Tibial nerve (tissue), 4 donors: ENCODE results near the gene MTCH1. TPM values are rescaled to one million over a fixed set of nuclear protein-coding genes. Genes with fewer than 3 reads are reported as not detected.
A peak's percentile ranks its signal among the peaks of the same experiment; 100 is the strongest.

Source experiments
- DNase-seq, 2 donors: peaks; one replicate each; pipeline ENCODE4 v3.0.0-alpha.2; 2019; ENCODE audit warnings: low spot score in 2 of 2
- H3K27ac ChIP-seq, 4 donors: fragments of 200-600 bp; sonication (generic) in 3 of 4; one replicate each; pipeline ENCODE4 v1.5.1; 2017 to 2019; ENCODE audit warnings: mild to moderate bottlenecking in 1 of 4
- H3K27me3 ChIP-seq, 2 donors: fragments of 200-600 bp; sonication (generic) in 1 of 2; one replicate each; pipeline versions ENCODE4 v1.5.1 to v1.6.0; 2017 to 2019
- H3K36me3 ChIP-seq, 3 donors: fragments of 200-600 bp; sonication (generic); one replicate each; pipeline ENCODE4 v1.5.1; 2018 to 2019
- H3K4me1 ChIP-seq, 4 donors: fragments of 200-600 bp; sonication (generic) in 3 of 4; one replicate each; pipeline ENCODE4 v1.5.1; 2017 to 2019
- H3K4me3 ChIP-seq, 4 donors: fragments of 200-600 bp; sonication (generic) in 3 of 4; one replicate each; pipeline ENCODE4 v1.5.1; 2017 to 2019; ENCODE audit warnings: mild to moderate bottlenecking in 1 of 4, moderate library complexity in 1 of 4
- H3K9me3 ChIP-seq, 4 donors: fragments of 200-600 bp; sonication (generic) in 3 of 4; one replicate each; pipeline ENCODE4 v1.5.1; 2017 to 2019
- CTCF ChIP-seq, 5 experiments: fragments of 200-600 bp in 3 of 5; fragments of 450-650 bp in 2 of 5; sonication (generic) in 3 of 5; IDR thresholded peaks; one replicate each; pipeline ENCODE4 v1.5.1; 2016 to 2019; ENCODE audit warnings: antibody characterized with exemption in 5 of 5, mild to moderate bottlenecking in 3 of 5, moderate library complexity in 2 of 5
- EP300 ChIP-seq, 2 donors: sonication (generic); formaldehyde crosslinking; IDR thresholded peaks; one replicate each; pipeline ENCODE4 v1.6.1; 2017; ENCODE audit warnings: antibody characterized with exemption in 2 of 2, mild to moderate bottlenecking in 1 of 2
- POLR2A ChIP-seq, 2 donors: fragments of 450-650 bp; IDR thresholded peaks; one replicate each; pipeline ENCODE4 v1.6.1; 2017; ENCODE audit warnings: antibody characterized with exemption in 2 of 2, mild to moderate bottlenecking in 2 of 2, moderate library complexity in 2 of 2
- WGBS, 2 donors: methylation state at CpG; one replicate each; pipeline ENCODE4 v1.1.5; 2018; 5-methylcytosine and 5-hydroxymethylcytosine counted together
- total RNA-seq, 4 donors: library from RNA; depleted of rRNA; stranded (reverse); fragments of >200 nt; gene quantifications; one replicate each; pipeline ENCODE4 v1.1.0, GENCODE V29; 2016

MTCH1 gene
- total RNA-seq, 4 donors from 2014 or later = 277 to 347 (median 301) TPM

GRCh38 chr6:36967757-36968156 lies 18.2 kb downstream of the MTCH1 start:
- DNase-seq = no peak
- no peaks in the 10 kb centered on the region for H3K27me3 ChIP-seq
- H3K4me1 ChIP-seq = peaks cover 0 to 57% (median 6%) of the 10 kb centered on the region in 4 donors
- H3K27ac ChIP-seq = peak overlapping the region in 1 of 4 donors; percentile 25
- no peaks in the 10 kb centered on the region for H3K9me3 ChIP-seq
- H3K4me3 ChIP-seq = no peak overlapping the region
- TF ChIP-seq POLR2A (IDR thresholded peaks at IDR 0.05) (no peak), CTCF (IDR thresholded peaks at IDR 0.05) (no peak), EP300 (IDR thresholded peaks at IDR 0.05) (no peak)
- WGBS, 2 donors = 62 to 84% methylated on average over 4 of the region's 4 CpGs
- H3K36me3 ChIP-seq = peaks cover 12 to 70% (median 34%) of the 10 kb centered on the region in 3 donors

GRCh38 chr6:36967301-36967700 lies 18.7 kb downstream of the MTCH1 start:
- Histone ChIP-seq H3K36me3 (peaks cover 12 to 66% (median 34%) of the 10 kb centered on the region in 3 donors), H3K9me3 (no peaks in the 10 kb centered on the region), H3K27me3 (no peaks in the 10 kb centered on the region), H3K4me3 (no peak overlapping the region), H3K27ac (peak overlapping the region in 1 of 4 donors; percentile 25), H3K4me1 (peaks cover 0 to 52% (median 4%) of the 10 kb centered on the region in 4 donors)
- WGBS, 2 donors = 78 to 82% methylated on average over 3 of the region's 3 CpGs
- no peak for DNase-seq
- TF ChIP-seq CTCF (IDR thresholded peaks at IDR 0.05) (no peak), EP300 (IDR thresholded peaks at IDR 0.05) (no peak), POLR2A (IDR thresholded peaks at IDR 0.05) (no peak)

- no peak overlapping the region for H3K4me3 ChIP-seq
- WGBS, 2 donors = 78 to 84% methylated on average over 4 of the region's 4 CpGs
- TF ChIP-seq POLR2A (IDR thresholded peaks at IDR 0.05) (no peak), CTCF (IDR thresholded peaks at IDR 0.05) (no peak), EP300 (IDR thresholded peaks at IDR 0.05) (no peak)
- no peak overlapping the region for H3K27ac ChIP-seq
- peaks cover 0 to 42% (median 13%) of the 10 kb centered on the region in 3 donors for H3K36me3 ChIP-seq
- H3K4me1 ChIP-seq = peaks cover 0 to 41% (median 4%) of the 10 kb centered on the region in 4 donors
- H3K9me3 ChIP-seq = no peaks in the 10 kb centered on the region
- H3K27me3 ChIP-seq = no peaks in the 10 kb centered on the region
- DNase-seq = no peak
Observed at GRCh38 chr6:36964908-36965307, 21.1 kb downstream of the MTCH1 start.

GRCh38 chr6:36964349-36964748 lies 21.6 kb downstream of the MTCH1 start:
- WGBS, 2 donors = 82 to 90% methylated on average over 6 of the region's 6 CpGs
- Histone ChIP-seq H3K4me1 (peaks cover 0 to 38% (median 4%) of the 10 kb centered on the region in 4 donors), H3K9me3 (no peaks in the 10 kb centered on the region), H3K27ac (peak overlapping the region in 2 of 4 donors; percentile 4 to 25), H3K36me3 (peaks cover 0 to 36% (median 7%) of the 10 kb centered on the region in 3 donors), H3K27me3 (no peaks in the 10 kb centered on the region), H3K4me3 (no peak overlapping the region)
- DNase-seq = no peak
- TF ChIP-seq POLR2A (IDR thresholded peaks at IDR 0.05) (no peak), EP300 (IDR thresholded peaks at IDR 0.05) (no peak), CTCF (IDR thresholded peaks at IDR 0.05) (no peak)

GRCh38 chr6:36963451-36964290 lies 22.3 kb downstream of the MTCH1 start:
- TF ChIP-seq POLR2A (IDR thresholded peaks at IDR 0.05) (no peak), CTCF (IDR thresholded peaks at IDR 0.05) (no peak), EP300 (IDR thresholded peaks at IDR 0.05) (no peak)
- peaks cover 0 to 31% (median 4%) of the 10 kb centered on the region in 4 donors for H3K4me1 ChIP-seq
- no peaks in the 10 kb centered on the region for H3K9me3 ChIP-seq
- no peaks in the 10 kb centered on the region for H3K27me3 ChIP-seq
- no peak for DNase-seq
- H3K27ac ChIP-seq = peak overlapping the region in 3 of 4 donors; percentile 1 to 25 (median 4)
- H3K4me3 ChIP-seq = no peak overlapping the region
- WGBS, 2 donors = 69 to 73% methylated on average over 8 to 10 of the region's 11 CpGs
- peaks cover 0 to 30% (median under 1%) of the 10 kb centered on the region in 3 donors for H3K36me3 ChIP-seq
